Activated CD4-positive, alpha-beta T cell treated with anti-CD3 and anti-CD28 coated beads for 48 hours (primary cell): Measurements from ENCODE around the gene PLCH1.
"Not testable (repeated sequence)": the region's sequence is repeated elsewhere in the genome, so short reads cannot be mapped to it uniquely, and the experiment has no call there.

Source experiments
- DNase-seq: peaks from one replicate; pipeline ENCODE4 v3.0.0-alpha.2; 2020

Gene PLCH1

DNA sequence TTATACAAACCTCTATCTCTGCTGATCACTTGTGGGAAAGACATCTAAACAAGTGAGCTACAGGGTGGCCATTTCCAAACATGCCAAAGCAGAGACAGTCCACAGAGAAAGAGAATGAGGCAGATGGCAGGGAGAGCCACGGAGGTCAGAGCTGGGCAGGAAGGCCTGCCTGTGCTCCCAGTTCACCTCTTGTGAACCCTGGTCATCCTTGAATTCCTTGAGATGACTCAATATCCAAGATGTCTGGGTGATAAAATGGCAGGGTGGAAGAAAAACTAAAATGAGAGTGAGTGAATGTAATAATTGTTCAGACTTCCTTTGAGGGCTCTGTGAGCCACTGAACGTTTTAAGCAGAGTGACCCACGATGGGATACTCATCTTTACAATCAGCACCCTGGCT, 104.8 kb downstream of the PLCH1 start:
- DNase-seq, result no peak

DNA sequence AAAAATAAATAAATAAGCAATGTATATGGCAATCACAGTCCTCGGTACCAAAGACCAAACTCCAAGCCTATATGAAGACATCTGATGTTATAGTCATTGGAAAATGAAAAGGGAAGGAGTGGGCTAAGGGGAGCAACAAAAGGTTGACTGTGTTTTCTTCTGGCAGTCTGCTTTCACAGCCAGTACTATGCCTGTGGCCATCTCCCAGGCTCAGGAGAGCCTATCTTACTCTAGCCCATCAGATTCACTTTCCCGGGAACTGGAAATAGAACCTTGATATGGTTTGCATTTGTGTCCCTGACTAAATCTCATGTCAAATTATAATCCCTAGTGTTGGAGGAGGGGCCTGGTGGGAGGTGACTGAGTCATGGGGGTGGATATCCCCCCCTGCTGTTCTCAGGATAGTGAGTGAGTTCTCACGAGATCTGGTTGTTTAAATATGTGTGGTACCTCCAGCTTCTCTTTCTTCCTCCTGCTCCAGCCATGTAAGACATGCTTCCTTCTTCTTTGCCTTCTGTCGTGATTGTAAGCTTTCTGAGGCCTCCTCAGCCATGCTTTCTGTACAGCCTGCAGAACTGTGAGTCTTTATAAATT, 105.3 kb downstream of the PLCH1 start:
- no peak for DNase-seq

DNA sequence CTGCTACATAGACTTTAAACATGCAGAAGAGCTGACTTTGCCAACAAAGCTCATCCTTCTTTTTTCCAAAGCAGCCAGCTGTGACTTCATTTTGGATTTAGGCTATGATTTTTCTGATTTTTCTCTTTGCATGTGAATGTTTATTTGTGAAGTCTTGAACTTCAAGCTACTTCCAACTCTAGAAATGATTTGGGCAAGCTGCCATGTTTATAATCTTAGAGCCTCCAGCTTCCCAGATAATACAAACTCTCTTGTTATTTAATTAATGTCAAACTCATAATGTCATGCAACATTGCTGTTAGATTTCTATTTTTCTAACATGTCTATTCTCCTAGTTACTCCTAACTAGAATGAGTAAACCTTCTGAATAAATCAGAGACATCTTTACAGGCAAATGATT, 106.4 kb downstream of the PLCH1 start:
- DNase-seq, result not testable (repeated sequence)

DNA sequence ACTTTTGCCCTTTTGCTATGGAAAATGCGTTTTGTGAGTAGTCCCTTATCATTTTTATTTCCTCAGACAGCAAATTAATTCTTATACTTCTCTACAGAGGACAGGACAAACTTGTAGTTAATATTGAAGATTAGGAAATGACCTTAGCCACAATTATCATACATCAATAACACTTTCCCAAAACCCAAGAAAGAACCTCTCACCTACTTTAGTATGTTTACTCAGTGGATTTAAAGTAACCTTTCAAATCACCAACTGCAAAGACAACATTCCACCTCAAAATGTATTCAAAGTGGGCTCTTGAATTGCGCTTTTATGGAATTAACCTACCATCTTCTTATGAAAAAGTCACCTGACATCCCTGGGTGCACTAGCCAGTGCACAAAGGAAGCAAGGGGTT, 107.3 kb downstream of the PLCH1 start:
- no peak for DNase-seq

DNA sequence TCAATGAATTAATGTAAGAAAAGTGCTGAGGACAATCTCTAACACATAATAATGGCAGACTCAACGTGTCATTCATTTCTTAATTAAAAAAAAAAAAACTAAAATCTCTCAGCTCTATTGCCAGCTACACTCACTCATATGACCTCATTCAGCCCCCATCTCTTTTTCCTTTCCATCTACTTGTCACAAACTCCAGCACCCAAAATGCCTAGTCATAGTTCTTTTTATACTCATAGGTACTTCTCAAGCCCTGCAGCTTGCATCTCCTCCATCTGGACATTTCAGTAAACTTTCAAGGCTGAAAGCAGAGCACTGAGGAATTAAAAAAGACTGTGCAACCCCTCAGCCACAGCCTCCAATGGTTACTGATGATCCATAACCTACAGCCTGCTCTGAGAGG, 109.8 kb downstream of the PLCH1 start:
- DNase-seq, result no peak

DNA sequence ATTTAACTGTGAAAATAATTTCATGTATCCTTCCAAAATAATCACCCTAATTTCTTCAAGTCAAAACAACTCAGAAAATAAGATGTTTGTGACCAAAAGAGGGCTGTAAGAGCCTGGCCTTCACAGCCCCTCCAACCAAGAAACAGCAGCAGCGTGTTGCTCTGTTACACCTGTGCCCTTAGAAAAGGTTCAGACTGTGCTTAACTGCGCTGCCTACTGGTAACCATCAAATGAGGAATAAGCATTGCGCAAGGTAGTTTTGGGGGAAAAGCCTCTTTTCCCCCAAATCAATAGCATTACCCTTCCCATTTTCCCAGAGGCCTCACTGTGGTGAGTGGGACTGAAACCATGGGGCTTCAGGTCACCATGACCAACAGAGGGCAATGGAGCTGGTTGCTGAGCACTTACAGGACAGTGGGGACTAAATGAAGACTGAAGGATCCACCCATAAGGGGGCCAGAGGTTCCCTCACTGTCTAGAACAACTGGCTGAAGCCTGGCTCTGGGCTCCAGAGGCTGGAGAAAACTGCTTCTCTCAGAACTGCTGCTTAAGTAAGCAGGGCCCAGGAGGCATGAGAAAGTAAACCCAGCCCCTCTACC, 110.7 kb downstream of the PLCH1 start:
- no peak for DNase-seq

DNA sequence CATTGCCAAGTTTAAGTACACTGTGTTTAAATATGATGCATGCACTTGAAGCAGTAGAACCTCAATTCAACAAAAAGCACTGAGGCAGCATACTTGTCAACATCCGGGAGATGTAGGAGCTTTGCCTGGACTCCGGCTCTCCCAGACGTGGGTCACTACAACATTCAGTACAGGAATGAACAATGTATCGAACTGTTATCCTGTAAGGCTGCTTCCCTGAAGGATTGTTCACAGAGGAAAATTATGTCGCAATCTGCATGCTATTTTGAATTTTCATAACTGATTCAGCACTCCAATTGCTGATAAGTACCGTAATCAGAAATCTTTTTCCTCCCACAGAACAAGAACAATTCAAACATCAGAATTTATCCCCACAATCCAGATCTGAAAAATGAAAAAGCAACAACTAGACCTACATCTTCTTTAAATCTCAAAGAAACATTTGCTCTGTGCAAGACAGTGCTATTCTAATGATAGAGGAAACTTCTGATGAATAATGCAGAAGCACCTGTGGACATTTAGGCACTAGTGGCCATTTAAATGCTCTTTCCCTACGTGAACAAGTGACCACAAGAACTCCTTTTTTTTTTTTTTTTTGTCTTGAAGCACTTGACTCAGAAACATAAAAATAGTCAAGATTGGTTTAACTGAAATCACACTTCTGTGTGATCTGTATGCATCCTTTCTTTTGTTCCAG, 113.4 kb downstream of the PLCH1 start:
- no peak for DNase-seq

DNA sequence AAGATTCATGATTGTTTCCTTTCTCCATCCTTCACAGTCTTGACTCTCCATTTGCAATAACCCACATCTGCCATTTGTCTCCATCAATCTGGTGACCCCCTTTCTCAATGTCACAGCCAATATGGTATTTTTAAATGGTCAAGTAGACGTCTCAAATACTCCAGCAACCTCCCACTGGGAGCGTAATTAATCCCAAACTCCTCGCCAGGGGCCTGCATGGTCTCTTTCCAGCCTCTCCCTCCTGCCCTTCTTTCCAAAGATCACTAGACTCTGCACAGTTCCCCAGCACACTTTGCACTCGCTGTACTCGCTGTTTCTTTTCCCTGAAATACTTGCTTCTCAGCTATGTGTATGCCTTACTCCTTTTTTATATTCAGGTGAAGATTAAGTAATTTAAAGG, 115.3 kb downstream of the PLCH1 start:
- DNase-seq, result no peak

DNA sequence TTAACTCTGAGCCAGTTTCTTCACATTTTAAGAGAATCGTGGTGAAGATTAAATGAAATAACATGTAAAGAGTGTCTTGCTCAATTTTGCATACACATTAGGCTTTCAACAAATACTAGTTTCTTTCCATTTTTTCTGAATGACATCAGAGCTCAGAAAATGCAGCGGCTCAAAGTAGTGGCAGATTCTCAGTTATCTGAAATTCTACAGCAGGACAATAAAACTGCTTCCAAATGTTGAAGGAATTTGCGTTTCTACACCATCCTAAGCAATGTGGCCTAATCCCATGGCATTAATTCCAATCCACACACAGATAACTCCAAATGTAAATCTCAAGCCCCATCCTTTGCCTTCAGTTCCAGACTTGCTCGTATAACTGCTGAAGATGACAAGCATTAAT, 115.8 kb downstream of the PLCH1 start:
- DNase-seq, result no peak

DNA sequence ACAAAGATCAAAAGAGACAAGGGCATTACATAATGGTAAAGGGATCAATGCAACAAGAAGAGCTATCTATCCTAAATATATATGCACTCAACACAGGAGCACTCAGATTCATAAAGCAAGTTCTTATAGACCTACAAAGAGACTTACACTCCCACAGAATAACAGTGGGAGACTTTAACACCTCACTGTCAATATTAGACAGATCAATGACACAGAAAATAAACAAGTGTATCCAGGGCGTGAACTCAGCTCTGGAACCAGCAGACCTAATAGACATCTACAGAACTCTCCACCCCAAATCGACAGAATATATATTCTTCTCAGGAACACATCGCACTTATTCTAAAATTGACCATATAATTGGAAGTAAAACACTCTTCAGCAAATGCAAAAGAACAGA, 122.2 kb downstream of the PLCH1 start:
- DNase-seq, result not testable (repeated sequence)

DNA sequence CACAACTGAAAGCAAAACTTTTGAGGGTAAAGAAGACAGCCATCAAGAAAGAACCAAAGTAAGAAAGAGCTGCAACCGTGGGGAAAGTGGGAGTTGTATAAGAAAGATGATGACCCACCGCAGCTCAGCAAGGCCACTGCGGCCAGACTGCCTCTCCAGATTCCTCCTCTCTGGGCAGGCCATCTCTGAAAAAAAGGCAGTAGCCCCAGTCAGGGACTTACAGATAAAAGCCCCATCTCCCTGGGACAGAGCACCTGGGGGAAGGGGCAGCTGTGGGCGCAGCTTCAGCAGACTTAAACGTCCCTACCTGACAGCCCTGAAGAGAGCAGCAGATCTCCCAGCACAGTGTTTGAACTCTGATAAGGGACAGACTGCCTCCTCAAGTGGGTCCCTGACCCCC, 124.3 kb downstream of the PLCH1 start:
- not testable (repeated sequence) for DNase-seq

DNA sequence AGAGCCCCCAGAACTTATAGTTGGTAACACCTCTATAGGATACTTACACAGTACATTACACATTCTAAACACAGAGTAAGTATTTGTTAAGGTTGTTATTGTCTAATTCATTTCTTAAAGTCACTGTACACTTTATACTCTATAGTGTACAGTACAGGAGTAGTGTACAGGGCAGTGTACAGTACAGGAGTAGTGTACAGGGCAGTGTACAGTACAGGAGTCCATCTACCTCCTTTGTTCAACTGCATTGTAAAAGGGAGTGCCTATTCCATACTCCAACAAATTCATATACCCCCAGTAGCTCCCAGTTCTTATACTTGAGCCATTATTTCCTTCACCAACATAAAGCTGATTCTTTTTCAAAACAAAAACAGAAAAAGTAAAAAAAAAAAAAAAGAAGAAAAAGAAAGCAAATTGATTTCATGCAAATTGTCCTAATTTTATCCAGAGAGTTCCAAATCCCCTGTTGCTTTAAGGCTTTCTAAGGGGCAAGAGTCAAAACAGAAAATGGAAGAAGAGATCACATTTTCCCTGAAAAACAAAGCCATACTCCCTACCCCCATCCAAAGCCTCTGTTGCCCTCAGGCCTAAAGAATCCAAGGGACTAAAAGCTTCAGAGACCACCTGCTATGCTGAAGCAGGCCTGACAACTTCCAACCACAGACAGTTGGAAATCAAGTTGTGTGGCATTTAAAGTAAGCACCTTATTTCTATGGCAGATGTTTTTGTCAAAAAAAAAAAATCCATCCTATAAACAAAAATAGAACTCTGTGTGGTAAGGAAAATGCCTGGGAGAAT, 125.6 kb downstream of the PLCH1 start:
- no peak for DNase-seq

DNA sequence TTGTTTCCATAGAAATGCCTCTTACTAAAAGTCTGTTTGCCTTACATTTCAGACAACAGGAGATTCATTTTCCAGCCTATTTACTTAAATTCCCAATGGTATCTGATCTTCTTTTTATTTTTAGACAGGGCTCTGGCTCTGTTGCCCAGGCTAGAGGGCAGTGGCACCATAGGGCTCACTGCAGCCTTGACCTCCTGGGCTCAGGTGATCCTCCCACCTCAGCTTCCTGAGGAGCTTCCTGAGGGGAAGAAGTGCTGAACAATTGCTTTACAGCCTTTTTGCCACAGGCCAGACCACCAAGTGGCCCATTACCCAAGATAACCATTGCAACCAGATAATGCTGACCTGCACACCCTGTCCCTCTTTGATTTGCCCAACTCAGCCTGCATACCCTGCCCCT, 126.3 kb downstream of the PLCH1 start:
- DNase-seq, result no peak

DNA sequence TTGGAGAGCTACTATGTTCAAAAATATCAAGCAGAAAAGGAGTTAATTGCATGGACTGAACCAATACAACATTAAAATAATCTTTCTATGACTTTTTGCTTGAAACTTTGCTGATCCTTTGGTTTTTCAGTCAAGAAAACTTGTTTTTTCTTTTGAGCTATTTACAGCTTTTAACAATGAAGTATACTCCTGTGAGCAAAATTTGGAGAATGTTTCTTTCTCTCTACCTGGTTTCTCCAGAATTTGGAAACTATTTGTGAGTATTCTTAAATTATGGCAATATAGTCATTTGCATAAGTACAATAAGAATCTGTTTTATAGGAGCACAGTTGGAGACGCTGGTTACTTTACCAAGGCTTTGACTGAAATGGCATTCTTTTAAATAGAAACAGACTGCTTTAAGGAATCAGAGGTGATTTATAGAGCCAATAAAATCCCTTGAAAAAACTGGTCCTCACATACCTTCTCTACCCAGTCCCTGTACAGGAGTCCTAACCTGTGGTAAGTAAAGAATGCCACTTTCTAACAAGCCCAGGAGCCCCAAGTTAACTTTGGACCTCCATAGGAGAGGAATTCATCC, 127.4 kb downstream of the PLCH1 start:
- no peak for DNase-seq

DNA sequence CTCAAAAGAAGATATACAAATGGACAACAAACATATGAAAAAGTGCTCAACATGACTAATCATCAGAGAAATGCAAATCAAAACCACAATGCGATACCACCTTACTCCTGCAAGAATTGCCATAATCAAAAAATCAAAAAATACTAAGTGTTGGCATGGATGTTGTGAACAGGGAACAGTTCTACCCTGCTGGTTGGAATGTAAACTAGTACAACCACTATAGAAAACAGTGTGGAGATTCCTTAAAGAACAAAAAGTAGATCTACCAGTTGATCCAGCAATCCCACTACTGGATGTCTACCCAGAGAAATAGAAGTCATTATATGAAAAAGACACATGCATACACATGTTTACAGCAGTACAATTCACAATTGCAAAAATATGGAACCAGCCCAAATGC, 129.7 kb downstream of the PLCH1 start:
- DNase-seq, result not testable (repeated sequence)

DNA sequence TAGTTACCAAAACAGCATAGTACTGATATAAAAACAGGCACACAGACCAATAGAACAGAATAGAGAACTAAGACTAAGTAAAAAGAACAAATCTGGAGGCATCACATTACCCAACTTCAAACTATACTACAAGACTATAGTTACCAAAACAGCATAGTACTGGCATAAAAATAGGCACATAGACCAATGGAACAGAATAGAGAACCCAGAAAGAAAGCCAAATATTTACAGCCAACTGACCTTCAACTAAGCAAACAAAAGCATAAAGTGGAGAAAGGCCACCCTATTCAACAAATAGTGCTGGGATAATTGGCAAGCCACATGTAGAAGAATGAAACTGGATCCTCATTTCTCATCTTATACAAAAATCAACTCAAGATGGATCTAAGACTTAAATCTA, 130.5 kb downstream of the PLCH1 start:
- not testable (repeated sequence) for DNase-seq

DNA sequence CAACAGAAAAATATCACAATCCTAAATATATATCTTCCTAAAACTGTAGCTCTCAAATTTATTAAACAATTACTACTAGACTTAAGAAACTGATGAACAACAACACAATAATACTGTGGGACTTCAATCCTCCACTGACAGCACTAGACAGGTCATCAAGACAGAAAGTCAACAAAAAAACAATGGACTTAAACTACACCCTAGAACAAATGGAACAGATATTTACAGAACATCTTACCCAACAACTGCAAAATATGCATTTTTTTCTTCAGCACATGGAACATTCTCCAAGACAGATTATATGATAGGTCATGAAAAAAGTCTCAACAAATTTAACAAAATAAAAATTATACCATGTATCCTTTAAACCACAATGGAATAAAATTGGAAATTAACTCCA, 133.4 kb downstream of the PLCH1 start:
- no peak for DNase-seq

DNA sequence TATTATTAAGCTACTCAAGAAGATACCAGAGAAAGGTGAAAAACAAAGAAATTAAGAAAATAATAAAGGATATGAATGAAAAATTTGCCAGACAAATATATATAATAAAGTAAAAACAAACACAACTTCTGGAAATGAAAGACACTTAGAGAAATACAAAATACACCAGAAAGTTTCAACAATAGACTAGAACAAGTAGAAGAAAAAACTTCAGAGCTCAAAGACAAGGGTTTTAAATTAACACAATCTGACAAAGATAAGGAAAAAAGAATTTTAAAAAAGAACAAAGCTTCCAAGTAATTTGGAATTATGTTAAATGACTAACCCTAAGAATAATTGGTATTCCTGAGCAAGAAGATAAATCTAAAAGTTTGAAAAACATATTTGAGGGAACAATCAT, 135.3 kb downstream of the PLCH1 start:
- DNase-seq, result no peak

DNA sequence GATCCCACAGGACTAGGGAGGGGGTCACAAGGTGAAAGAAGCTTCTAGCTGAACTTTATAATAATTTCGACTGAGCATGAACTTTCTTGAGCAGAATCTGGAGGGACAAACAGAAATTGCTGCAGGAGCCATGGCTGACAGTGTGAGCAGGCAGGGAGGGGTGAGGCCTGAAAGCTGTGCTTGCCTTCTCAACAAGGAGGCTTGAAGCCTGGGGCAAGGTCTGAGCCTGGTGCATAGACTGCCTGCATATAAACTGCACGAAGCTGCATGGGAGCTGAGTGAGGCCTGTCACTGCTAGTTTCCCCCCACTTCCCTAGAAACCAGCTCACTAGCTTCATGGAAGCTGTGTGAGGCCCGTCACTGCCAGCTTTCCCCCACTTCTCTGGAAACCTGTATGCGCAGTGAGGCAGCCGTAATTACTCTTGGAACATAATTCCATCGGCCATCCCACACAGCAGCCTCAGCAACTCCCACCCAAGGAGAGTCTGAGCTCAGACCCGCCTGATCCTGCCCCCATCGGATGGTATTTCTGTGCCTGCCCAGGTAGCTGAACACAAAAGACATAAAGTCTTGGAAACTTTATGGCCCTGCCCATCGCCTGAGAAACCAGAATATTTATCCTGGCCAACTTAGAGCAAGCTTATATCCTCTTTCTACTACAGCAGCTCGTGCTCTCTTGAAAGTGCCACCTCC, 136.5 kb downstream of the PLCH1 start:
- DNase-seq, result no peak

DNA sequence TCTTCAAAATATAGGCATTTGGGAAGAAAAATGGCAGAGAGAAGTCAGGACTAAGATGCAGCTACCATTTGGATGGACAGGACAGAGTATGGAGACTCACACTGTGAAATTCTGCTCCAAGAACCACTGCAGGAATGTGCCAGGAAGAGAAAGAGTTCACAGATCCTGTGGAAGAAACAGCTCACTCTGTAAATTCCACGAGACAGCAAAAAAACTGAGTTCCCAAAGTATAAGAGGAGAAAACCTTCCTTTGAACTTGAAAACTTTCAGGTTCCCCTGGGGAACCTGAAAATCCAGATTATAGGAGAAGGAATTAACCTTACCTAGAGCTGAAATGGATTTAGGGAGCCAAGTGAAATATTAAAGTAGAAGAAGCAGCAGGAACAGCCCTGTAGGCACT, 137.1 kb downstream of the PLCH1 start:
- no peak for DNase-seq

DNA sequence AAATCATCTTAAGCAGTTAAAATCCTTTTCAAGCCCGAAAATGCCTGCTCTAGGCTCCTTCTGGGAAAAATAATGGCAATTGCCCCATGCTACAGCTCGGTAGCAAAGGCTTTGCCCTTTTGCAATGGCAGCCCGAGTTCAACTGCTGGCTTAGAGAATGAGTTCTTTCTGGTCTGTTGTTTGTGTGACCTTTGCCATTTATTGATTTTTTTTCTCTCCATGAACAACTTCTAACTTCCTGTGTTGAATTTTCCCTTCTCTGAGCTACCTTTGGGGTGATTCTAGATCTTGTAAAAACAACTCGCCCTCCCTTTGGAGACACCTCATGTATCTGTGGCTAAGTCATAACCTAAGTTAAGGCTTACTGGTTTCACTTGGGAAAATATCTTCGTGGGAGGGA, 139.3 kb downstream of the PLCH1 start:
- DNase-seq, result no peak

DNA sequence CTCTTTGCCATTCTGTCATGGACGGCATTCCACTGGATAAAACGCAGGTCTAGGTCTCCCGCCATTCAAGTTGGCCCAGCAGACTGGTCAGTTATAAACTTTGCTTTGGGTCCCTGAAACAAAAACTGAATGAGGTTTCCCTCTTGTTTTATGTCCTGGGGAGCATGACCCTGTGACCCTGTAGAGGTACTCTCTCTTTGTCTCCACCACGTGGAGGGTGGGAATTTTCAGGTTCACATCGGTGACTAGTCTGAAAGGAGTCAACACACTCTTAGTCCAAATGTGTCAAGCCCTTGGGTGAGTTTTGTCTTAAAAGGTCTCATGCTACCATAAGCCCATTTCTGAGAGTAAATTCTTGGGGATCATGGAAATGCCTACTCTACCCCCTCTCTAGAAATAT, 139.9 kb downstream of the PLCH1 start:
- DNase-seq, result no peak

DNA sequence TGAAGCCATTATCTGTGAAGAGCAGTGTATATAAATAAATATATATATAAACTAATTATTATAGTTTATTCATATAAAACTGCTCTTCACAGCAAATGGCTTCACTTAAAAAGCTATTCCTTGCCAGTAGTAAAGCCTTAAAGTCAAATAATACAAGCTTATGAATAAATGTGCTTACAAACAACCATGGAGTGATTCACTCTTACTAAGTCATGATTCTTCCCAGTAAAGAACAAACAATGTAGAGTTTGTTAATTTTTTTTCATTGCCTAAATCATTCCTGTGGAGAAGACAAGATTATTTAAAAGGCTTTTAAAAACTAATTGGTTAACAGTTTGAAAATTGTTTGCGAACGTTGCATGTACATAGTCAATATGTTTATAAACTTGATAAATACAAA, 140.7 kb downstream of the PLCH1 start:
- no peak for DNase-seq
